Ureter (tissue), 1 donor: ENCODE results near the gene IFNLR1. TPM values are rescaled to one million over a fixed set of nuclear protein-coding genes. Genes with fewer than 3 reads are reported as not detected.
A peak's percentile ranks its signal among the peaks of the same experiment; 100 is the strongest.

Experiments
- DNase-seq: peaks from one replicate; pipeline ENCODE4 v3.0.0-alpha.2; 2020; ENCODE audit warnings: low spot score
- total RNA-seq: library from RNA; stranded (reverse); gene quantifications from one replicate; pipeline ENCODE4 v1.2.4, GENCODE V29; 2023
- donor health status: DM: yes; HTN: yes; CAD: no.

Gene IFNLR1
- total RNA-seq, 1 donor from 2014 or later = 4.6 TPM

DNA sequence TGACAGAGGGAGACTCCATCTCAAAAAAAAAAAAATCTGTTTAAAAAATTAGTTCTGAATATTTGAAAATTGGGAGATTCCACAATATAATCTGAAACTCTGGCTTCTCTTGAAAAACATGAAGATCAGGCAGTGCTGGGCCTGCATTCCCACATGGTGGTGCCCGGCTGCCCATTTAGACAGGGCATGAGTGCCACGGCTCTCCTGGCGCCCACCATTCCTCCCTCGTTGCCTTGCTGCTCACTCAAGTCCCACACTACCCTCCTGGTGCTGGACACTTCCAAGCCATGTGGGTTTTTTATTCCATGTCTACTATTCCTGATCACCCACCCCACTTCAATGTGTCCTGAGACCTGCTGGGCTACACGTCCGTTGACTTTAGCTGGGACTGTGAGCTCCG is 64.3 kb downstream of the IFNLR1 start:
- DNase-seq = no peak

DNA sequence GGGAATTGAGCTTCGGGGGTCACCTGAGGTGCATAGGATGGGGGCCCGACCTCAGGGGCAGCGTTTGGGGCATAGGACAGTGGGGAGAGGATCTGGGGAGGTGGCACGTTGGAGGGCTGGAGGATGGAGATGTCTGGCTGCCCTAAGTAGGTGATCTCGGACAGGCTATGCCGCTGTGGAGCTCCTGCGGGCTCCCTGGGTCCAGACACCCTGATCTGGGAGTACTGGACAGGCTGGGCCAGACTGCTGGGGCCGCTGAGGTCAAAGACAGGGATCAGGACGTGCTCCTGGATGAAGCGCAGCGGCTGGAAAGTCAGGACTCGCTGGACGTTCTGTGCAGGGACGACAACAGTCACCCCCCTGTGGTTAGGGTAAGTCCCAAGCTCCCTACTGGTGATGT is 65.7 kb downstream of the IFNLR1 start:
- no peak for DNase-seq

DNA sequence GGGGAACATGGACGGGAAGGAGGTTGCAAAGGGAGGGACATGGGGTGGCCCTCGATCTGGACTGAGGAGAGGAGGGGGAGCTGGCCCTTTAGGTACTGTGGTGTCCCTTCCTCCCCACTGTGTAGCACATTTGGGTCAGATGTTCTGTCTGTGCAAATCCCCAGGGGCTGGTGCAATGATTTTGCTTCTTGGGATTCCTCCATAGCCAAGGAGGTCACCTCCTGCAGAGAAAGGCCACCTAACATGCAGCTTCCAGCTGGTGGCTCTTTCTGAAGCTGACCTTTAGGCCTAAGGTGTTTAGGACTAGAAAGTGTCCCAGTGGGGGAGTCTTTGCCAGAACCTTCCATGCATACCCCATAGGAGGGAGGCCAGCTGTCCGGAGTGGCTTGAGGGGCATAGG is 66.1 kb downstream of the IFNLR1 start:
- no peak for DNase-seq

DNA sequence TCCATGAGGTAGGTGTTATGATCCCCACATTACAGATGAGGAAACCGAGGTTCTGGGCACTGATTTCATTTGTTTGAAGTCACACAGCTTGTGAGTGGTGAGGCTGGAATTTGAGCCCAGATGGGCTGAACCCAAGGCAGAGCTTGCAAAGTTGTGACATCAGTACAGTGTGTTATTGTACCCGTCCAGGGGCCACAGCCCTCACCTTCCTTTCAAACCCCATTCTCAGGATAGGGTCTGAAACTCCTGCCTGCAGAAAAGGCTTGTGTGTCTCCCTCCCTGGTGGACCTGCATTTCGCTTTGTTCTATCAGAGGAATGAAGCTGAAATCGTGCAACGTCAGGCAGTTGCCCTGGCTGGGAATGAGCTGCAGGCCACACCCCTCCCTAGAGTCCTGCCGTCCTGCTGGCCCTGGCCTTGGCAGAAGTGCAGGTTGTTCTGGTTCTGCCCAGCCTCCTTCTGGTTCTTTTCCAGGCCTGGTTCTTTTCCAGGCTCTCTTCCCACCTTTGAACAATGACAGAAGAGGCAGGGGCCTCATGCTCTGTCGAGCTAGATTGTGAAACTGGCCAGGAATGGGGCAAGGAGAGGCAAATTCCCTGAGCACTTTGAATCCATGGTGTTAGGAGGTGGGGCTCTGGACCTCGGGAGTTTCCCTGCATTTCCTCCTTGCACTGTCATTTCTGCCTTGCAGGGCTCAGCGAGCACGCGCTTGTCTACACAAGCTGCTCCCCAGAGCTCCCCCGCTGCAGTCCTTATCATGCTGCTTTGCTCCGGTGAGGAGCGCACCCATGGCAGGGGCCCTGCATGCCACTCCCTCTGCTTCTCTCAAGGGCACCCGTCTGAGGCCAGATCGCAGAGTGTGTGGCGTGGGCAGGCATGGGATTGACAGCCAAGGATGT is 67.0 kb downstream of the IFNLR1 start:
- DNase-seq = peak; percentile 66

DNA sequence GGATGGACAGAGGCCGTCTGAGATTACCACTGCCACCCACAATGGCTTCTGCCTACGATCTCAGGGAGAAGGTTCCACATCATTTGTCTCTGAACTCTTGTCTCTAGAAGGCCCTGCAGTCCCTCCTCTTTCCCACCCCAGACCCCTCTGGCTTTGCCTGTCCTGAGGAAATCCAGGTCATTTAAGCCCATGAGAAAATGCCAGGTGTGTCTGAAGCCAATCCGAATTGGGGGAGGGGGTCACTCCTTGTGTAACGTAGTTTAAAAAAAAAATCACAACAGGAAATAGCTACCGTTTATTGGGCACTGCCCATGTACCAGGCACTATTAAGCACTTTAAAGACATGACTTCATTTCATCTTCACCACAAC is 67.6 kb downstream of the IFNLR1 start:
- no peak for DNase-seq

DNA sequence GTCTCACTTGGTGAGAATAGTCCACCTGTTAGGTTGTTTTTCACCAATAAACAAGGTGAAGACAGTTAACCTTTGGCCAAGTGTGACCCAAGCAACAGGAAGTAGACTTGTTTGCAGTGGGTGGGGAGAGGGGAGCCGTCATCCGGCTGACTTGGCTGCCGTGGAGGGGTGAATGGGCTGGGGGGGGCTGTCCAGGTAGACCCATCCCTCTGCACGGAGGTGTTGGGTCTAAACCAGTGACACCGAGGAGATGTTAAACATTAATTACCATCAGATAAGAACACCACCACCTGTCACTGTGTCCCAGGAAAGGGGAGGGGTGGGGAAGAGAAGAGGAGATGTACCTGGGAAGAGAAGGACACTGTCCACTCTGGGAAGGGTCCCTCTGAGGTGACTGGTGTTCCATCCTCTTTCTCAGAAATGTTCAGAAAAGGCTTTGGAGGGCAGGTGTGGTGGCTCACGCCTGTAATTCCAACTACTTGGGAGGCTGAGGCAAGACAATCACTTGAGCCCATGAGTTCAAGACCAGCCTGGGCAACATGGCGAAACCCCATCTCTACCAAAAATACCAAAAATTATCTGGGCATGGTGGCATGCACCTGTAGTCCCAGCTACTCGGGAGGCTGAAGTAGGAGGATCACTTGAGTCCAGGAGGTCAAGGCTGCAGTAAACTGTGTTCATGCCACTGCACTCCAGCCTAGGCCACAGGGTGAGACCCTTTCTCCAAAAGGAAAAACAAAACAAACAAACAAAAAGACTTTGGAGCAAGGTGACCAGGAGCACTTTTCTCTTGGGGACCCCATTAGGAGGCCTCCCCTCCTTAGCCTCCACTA is 68.5 kb downstream of the IFNLR1 start:
- no peak for DNase-seq

DNA sequence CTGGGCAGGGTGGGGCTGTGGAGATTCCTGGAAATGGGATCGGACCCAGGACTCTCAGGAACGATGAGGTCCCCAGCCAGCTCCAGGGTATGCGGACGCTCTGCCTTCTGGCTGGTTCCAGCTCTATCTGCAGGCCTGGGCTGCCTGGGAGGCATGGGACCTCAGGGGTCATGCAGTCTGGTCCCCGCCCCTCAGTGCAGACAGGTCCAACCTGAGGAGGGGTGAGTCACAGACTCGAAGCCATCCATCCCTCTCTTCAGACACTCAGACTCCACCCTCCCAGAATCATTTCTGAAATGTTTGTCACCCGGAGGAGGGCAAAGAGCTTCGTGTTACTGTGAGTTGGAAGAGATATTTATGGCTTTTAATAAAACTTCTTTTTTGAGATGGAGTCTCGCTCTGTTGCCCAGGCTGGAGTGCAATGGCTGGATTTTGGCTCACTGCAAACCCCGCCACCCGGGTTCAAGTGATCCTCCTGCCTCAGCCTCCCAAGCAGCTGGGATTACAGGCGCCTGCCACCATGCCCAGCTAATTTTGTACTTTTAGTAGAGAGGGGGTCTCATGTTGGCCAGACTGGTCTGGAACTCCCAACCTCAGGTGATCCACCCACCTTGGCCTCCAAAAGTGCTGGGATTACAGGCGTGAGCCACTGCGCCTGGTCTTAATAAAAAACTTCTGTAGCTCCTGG is 69.2 kb downstream of the IFNLR1 start:
- no peak for DNase-seq

DNA sequence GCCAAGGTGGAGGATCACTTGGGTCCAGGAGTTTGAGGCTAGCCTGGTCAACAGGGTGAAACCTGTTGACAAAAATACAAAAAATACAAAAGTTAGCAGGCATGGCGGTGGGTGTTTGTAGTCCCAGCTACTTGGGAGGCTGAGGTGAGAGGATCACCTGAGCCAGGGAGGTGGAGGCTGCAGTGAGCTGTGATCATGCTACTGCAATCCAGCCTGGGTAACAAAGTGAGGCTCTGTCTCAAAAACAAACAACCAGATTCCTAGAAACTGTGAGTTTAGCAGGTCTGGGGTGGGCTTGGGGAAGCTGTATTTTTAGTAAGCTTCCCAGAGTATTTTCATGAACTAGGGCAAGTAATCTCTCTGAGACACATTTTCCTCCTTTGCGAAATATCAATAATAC is 70.0 kb downstream of the IFNLR1 start:
- no peak for DNase-seq

DNA sequence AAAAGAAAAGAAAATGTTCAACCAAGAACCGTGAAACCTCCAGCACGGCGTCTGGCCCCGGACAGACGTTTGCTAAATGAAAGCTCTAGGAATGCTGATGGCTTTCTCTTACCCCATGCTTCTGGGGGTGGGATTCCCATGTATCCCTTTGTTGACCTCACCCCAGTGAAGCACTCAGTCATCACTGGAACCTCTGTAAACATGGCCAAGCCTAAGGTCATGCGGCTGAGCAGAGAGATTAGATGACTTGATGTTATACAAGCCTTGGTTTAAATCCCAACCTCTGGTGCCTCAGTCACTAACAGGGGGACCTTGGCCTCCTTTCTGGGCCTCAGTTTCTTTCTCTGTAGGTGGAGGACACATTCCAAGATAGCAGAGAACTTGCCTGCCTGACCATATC is 72.3 kb downstream of the IFNLR1 start:
- no peak for DNase-seq

DNA sequence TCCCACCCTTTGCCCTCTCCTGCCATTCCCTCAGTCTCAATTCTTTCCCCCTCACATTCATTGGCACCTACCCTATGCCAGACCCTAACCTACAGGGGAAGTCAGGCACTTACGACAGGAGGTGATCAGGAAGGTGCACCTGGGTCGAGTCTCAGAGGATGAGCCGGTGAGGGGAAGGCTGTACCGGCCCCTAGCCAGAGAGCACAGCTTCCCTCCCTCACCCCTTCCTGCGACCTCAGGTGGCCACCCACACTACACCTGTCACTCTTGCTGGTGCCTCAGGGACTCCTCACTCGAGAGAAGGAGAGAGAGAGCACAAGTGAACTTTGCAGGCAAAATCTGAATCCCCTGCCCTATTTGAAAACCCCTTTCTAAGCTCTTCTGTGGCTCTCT is 73.5 kb downstream of the IFNLR1 start:
- no peak for DNase-seq

DNA sequence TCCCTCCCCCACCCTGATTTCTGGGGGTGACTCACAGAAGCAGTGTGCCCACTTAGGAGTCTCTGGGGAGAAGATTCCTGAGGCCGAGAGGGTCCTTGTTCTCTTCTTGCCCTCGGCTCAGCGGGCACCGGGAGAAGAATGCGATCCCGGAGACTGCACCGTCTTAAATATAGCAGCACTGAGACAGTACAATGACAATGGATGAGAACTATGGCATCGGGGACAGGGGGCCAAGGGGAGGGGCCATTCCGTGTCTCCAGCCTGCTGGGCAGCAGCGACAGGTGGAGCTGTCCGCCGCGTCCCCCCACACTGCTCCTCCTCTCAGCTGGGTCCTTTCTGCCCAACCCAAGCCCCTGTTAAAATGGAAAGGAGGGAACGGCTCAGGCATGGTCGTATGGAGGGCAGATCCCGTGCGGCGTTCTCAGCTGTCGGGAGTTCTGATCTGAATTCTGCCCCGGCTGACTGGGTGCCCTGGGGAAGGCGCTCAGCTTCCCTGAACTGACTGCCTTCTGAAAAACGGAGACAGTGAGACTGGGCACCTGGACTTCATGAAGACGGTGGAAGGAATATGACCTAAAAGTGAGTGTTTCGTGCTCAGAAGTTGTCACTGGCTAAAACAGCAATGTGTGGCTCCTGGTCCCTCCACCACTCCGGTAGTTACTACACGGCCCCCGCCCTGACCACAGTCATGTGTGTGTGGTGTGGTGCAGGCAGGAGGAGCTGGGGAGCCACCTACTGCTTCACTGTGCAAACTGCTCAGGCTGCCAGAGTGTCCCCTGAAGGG is 74.9 kb downstream of the IFNLR1 start, which contains the start of gene MYOM3:
Gene MYOM3 (minus strand): TSS at position 140 of the 784 bp plus-strand sequence. CDS start 3,499 bp downstream, outside the sequence.
- peak; percentile 80 for DNase-seq

DNA sequence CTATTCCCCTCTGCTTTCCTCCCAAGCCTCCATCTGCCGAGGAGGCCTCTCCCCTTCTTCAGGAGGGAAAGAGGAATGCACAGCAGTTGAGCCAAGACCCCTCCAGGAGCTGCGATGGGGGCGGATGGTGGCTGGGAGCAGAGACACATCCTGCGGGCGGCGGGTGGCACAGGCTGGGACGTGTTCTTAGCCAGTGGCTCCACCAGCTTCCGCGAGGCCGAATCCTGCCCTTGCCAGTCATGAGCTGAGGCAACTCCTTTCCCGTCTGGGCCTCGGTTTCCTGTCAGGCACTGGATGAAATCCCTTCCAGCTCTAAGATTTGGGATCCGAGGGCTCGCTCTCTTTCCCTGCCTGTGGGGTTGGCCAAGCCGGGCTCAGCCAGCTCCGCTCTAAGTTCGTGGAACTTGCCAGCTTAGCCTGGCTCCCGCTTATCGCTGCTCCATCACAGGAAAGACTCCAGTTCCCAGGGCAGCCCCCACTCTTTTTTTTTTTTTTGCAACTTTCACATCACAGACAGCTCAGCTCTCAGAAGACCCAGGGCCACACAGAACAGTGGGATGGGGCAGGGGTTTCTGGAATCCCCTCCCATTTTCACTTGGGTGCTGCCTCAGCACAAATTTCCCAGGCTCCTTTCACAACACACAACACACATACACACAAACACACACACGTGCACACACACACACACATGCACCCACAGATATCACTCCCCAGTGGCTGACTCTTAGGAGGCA is 75.7 kb downstream of the IFNLR1 start:
- DNase-seq = peak; percentile 75

DNA sequence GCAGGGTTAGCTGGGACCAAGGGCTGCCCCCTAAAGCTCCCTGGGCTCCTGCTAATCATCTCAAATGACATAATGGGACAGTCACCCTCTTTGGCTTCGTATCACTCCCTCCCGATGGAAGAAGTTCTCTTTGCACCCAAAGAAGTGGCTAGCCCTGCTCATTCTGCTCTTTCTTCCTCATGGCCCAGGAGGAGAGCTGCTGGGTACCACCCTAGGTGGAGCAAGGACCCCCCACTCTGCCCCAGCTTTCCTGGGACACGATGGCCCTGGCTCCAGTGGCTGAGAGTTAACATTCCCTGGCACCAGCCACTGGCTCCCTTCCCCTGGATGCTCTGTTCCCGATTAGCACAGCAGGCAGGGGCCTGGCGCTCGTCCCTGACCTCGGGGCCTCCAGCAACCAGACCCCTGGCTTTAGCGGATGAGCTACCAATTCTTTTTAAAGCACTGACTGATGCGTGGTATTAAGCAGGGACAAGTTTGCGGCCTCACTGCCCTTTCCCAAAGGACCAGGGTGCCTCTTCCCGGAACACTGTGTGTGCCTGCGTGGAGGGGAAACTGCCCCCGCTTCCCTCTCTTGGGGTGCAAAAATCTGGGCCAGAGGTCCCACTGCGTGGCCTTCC is 76.3 kb downstream of the IFNLR1 start:
- DNase-seq = no peak

DNA sequence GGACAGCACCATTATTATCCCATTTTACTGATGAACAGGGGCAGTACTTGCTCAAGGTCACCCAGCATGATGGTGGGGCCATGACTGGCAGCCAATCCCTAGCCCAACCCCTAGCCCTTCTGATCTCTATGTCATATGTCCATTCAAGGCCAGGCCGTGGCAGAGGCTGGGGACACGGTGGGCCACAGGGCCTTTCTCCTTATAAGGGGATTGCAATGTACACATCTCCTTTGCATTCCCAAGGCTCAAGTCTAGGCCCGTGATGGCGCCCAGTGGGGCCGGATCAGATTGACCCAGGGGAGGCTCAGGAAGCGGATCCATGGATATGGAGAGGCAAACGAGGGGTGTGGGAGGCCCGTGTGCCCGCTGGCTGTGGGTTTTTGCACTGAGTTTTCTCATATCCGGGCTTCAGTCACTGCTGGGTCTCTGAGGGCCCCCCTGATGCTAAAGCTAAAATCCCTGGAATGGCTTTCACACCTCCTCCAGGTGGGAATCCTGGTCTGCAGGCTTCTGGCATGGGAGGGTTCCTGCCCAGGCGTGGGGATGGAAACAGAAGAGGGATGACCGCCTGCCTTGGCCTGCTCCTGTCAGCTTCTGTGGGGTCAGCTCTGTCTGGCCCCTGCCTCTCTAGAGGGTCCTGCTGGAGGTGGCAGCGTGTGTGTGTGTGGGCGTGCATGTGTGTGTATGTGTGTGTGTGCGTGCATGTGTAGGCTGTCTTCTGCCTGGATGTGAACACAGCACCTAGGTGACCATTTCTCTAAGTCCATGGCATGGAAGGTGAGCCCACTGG is 77.2 kb downstream of the IFNLR1 start:
- DNase-seq = no peak

DNA sequence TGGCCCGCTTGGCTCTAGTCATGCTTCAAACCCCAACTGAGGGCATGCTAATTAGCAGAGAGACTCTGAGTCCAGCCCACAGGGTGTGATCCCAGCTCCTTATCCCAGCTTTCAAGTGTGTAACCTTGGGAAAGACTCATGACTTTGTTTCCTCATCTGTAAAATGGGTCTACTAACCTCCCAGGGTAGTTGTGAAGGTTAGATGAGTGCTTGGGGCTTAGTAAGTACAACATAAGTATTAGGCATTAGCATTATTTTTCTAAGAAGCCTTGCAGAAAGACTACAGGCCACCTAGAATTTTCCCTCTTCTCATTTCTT is 78.0 kb downstream of the IFNLR1 start:
- no peak for DNase-seq

DNA sequence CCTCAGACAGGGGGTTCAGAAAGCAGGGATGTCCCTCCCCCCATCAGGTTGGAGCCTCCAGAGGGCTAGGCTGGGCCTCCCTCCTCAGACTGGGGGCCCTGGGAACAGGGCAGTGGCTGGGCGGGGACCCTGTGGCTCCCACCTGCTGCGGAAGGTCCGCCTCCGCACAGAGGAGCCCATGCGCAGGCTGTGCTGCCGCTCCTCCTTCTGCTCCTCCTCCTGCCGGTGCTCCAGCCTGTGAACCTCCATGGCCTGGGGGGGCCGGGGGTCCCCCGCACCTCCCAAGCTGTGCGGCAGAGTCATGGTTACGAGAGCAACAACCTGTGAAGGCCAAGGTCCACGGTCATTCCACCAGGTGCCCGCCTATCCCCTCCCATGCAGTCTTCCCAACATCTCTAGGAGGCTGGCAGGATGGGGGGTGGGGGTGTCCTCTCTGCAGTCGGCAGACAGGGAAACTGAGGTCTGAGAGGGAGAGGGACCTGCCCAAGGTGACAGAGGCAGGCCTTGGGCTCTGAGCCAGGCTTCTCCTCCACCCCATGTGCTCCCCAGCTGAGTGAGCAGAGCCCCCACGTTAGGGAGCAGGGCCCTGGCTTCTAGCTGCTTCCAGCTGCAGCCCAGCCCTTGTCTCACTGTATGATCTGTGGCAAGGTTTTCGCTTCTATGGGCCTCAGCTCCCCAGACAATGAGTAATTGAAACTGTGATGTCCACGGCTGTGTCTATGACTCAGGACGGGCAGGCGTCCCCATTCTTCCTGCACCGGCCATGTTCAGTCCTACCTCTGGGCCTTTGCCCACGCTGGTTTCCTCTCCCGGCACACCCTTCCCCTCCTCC is 78.5 kb downstream of the IFNLR1 start:
- no peak for DNase-seq

DNA sequence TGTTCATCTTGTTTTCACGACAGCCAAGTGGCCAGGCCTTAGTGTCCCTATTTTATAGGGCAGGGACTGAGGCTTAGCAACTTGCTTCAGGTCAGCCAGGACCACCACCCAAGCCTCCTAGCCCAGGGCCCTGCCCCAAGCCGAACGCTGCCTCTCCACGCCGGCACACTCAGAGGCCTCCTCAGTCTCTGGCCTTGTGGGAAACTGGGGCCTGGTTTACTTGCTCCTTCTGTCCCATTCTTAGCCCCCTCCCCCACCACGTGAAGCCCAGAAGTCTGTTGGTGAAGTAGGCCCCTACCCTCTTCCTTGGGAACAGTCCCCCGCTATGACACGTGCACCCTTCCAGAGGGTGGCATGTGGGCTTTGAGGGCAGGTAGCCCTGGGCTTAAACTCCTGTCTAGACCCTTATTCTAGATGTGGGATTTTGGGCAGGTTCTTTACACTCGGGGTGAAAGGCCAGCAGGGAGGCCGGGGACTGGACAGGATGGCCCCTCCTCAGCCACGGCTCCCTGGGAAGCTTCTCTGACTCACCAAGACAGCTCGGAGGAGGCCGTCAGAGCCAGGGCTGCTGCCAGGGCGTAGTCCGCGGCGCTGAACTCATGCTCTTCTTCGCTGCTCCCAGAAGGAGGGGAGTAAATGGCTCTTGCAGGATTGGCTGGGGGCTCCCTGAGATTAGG is 79.5 kb downstream of the IFNLR1 start:
- no peak for DNase-seq
